Activated CD4-positive, alpha-beta T cell treated with anti-CD3 and anti-CD28 coated beads, Interleukin-2, amount 50 U/mL, for 1 hour (primary cell): ENCODE measurements around the gene IL27RA.

Experiments used
- DNase-seq: peaks from one replicate; pipeline ENCODE4 v3.0.0-alpha.2; 2020

The IL27RA gene

DNA sequence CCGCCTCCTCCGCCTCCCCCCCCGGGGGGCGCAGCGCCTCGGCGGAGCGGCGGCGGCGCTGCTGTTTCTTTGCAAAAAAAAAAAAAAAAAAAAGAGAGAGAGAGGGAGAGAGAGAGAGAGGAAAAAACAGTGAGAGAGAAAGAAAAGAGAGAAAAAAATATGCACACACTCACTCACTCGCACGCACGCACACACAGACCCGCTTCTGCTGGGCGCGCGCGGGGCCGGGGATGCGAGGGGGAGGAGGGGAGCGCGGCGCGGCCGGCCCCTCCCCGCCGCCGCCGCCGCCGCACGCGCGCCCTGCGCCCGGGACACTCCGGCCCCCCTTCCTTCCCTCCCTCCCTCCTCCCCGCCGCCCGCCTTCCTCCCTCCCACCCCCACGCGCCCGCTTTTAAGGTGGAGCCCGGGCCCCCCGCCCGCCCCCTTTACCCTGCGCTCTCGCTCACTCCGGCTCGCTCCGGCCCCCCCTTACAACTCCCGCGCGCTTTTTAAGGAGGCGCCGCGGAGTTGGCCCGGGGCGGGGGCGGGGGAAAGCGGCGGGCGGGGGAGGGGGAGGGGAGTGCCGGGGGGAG is 59.0 kb downstream of the IL27RA start, which contains the start of gene SAMD1:
TSS of gene SAMD1 (minus strand) at position 243 of the 572 bp plus-strand sequence.
- peak; percentile 82 for DNase-seq

DNA sequence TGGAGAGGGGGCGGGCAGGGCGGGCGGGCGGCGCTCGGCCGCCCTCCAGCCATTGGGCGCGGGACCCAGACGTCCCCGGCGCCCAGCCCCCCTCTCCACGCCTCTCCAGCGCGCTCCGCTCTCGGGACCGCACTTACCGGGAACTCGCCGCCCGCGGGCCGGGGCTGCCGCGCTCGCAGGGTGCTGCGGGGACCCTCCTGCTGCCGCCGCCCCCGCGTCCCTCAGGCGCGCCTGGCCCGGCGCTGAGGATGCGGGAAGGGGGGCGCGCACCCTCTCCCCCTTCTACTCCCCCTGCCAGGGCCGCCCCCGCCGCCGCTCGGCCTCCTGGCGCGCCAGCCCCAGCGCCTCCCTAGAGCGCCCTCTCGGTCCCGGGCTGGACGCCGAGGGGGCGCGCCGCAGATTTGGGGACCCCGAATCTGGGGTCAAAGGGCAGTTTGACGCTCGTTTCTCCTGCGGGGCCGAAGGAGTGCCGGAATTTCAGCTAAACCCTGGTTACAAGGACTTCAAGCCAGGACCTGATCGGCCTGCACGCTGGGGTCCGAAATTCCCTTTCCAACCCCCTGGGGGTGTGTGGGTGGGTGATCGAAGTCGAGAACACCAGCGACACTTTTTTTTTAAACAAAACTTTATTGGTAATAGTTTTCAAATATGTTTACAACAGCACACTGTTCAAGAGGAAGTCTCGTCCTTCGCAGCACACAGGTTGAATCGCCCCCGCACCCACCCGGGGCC is 59.7 kb downstream of the IL27RA start:
- peak; percentile 52 for DNase-seq

DNA sequence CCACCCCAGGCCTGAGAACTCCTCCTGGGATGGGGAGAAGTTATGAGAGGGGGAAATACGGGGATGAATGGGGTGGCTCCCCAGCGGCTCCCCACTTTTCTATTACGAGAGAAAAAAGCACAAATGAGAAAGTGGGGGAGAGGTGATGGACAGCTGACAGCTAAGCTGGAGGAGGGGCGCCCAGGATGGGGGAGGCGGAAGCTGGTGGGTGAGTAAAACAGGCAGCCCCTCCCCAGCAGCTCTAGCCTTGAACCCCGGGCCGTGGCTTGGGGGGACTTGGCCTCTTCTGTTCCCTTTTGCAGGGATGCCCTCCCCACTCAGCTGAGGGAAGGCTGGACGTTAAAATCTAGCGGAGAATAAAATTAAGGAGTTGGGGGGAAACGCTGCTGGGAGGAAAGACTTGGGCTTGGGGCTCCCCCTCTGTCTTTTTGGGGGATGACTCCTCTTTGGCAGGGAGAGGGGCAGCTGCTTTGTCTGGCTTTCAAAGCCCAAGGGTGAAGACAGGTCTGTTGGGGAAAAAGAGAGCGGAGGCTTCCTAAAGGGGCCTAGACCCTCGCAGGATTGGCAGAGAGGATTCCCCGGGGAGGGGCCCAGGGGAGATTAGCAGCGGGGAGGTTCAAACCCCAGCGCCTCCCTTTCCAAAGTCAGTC is 60.4 kb downstream of the IL27RA start:
- DNase-seq, result peak; percentile 34

DNA sequence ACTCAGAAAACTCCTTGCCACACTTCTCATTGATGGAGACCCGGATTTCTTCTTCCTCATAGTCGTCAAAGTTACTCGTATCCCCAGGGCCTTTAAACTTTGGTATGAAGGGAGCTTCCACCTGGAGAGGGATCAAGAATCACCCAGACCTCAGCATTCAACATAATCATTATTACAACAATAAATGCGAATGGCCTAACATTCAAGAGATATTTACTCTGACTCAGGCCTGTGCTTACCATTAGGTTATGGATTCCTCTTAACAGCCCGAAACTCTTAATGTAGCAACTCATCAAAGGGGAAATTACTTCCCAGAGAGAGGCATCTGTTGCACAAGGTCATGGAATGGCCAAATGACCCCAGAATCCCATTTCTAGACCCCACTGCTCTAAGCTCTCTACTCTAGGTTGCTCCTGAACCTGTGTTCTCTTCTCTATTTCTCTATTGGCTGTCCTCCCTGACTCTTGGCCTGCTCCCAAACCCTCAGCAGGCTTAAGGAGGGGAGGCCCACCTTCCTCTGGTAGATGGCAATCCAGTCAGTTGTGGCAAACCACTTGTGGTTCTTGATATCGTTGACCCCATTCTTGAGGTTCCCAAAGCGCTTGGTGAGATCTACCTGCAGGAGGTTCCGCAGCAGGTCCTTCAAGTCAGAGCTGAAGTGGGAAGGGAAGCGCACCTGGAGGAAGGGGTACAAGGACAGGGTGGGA is 61.7 kb downstream of the IL27RA start:
- DNase-seq, result no peak

DNA sequence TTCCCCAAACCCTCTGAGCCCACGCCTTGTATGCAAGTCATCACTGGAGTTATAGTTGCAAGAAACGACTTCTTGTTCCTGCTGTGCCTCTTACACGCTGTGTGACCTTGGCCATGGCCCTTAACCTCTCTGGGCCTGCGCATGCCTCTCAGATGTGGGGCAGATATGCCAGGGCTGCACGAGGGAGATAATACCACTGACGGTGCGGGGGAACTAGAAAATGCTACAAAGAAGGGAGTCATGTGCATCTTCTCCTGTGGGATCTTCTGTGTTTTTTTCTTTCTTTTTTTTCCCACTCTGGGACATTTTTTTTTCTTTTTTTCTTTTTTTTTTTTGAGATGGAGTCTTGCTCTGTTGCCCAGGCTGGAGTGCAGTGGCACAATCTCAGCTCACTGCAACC is 63.3 kb downstream of the IL27RA start:
- DNase-seq, result no peak

DNA sequence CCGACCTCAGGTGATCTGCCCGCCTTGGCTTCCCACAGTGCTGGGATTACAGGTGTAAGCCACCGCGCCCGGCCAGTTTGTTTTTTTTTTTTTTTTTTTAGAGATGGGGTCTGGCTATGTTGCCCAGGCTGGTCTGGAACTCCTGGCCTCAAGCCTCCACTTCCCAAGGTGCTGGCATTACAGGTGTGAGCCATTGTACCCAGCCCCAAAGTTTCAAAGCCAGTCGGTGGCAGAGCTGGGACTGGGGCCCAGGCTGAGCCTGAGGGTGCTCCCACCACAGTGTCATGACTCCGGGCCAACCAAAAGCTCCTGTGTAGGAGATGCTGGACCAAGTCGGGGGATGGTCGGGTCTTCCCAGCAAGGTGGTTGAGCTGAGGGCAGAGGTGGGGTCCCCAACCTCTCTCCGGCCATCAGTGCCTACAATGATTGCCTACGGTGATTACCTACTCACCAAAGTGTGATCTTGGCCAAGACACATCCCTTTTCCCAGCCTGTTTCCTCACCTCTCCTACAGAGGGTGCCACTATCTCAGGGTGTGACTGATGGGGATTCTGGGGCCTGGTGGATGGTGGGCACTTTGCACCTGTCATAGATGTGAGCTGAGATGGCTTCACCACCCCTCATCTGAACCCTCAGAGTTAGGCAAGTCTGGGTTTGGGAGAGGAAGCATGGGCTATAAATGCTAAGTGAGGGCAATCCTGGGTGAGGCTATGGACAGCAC is 64.9 kb downstream of the IL27RA start:
- no peak for DNase-seq

DNA sequence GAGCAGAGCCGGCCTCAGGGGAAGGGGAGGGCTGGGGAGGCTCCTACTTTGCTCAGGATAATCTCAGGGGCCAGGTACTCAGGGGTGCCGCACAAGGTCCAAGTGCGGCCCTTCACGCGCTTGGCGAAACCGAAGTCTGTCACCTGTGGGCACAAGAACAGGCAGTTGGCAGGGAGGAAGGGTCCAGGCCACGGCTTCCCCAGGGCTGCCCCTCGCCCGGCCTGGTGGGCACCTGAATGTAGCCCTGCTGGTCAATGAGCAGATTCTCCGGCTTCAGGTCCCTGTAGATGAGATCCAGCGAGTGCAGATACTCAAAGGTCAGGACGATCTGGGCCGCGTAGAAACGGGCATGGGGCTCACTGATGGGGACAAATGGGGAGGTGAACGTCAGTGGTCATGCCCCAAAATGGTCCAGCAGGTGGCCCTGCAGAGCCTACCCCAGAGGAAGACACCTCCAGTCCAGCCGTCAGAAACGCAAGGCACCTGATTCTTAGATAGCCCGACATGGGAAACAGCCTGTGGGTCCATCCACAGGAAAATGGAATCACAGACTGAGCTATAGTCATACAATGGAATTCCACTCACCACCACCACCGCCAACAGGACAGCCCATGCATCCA is 66.1 kb downstream of the IL27RA start:
- no peak for DNase-seq

DNA sequence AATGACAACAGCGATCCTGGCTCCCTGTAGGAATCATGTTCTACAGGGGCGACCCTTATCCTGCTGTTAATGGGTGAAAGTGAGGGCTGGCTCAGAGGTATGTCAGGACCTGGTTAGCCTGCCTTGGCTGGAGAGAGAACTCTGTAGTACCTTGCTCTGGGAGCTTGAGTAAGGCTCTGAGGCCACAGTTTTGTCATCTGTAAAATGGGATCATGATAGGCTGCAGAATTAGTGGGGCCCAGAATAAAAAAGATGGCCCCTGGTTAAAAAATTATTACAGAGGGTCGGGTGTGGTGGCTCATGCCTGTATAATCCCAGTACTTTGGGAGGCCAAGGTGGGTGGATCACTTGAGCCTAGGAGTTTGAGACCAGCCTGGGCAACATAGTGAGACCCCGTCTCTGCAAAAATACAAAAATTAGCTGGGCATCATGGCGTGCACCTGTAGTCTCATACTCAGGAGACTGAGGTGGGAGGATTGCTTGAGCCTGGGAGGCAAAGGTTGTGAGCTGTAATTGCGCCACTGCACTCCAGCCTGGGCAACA is 69.5 kb downstream of the IL27RA start:
- no peak for DNase-seq

DNA sequence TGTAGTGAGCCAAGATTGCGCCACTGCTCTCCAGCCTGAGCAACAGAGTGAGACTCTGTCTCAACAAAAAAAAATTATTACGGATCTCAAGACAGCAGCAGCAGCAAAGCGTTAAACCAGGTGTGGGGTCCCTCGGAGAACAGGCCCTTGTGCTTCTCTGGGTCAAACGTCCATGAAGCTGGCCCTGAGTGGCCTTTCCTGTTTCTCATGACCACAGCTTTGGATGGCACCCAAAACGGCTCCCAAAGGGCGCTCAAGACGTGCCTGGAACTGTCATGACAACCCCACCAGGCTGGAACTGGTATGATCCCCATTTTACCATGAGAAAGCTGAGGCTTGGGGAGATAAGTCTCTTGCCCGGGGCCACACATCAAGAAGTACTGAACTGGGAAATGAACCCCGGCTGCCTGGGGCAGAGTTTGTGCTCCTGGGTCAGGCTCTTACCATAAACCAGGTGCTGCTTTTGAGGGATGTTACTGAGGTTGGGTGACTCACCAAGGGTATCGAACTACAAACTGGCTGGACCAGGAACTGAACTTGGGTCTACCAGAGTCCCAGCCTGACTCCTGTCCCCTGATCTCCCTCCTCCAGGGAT is 70.6 kb downstream of the IL27RA start:
- DNase-seq, result no peak

DNA sequence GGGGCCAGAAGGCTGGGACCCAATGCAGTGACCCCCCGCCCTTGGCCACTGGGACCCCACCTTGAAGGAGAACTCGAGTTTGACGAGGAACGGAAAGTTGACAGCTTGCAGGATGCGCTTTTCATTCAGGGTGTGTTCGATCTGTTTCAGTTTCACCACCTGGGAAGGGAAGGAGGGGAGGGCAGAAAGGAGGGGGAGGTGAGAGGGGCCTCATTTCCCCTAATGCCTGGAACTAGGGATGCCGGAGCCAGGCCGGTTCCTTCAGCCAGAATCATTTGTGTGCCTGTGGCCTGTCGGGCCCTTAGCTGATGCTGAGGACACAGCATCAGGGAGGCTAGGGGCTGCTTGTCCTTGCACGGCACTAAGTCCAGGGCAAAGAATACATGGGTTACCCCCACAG is 71.2 kb downstream of the IL27RA start:
- DNase-seq, result no peak
